Measurements from ENCODE around the gene PRPF19.
"Not testable (repeated sequence)": the region's sequence is repeated elsewhere in the genome, so short reads cannot be mapped to it uniquely, and the experiment has no call there.

PRPF19 gene

DNA sequence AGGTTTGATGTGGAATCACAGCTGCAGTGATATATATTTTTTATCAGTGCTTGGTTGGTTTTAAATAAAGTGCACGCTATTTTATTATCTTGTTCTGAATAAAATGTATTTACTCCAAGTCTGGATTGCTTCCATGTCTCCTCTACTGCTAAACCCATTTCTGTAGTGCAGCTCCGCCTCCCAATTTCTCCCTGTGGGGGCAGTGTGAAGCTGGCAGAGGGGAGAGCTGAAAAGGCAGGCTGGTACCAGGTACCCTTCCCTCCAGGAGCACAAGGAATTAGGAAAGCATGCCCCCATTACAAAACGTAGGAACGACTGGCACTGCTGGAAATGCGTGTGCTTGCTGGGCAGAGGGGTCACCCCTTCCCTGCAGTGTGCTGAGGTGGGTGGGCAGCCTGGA lies 16.9 kb upstream of the PRPF19 start:
- DNase-seq (ENCODE audit: low read depth), result no peak

DNA sequence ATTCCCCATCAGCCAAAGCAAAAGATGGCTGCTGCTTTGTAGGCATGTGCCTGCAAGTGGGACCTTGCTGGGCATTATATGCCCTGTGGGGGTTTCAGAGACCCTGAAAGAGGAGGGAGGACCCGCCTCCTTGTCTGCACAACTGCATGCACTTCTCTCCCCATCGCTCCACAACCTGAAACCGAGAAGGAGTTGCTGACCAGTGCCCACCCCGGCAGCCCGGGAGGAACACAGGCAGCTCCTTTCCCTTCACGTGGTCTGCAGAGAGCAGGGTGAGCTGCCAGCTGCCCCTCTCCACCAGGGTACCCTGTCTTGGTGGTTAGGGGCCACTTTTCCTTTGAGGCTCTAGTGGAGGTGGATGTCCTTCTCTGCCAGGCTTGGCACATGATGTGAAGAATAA lies 16.5 kb upstream of the PRPF19 start:
- no peak for DNase-seq (ENCODE audit: low read depth)

DNA sequence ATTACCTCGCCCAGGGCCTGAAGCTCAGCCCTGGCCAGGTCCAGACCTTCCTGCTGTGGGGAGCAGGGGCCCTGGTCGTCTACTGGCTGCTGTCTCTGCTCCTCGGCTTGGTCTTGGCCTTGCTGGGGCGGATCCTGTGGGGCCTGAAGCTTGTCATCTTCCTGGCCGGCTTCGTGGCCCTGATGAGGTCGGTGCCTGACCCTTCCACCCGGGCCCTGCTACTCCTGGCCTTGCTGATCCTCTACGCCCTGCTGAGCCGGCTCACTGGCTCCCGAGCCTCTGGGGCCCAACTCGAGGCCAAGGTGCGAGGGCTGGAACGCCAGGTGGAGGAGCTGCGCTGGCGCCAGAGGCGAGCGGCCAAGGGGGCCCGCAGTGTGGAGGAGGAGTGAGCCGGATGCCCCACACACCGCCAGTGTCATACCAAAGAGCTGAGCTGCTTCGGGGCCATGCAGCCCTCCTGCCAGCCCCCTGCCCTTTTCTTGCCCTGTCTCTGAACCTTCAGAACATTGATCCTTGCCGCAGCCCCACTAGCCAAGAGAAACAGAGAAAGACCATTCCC lies 15.5 kb upstream of the PRPF19 start:
- no peak for DNase-seq (ENCODE audit: low read depth)

DNA sequence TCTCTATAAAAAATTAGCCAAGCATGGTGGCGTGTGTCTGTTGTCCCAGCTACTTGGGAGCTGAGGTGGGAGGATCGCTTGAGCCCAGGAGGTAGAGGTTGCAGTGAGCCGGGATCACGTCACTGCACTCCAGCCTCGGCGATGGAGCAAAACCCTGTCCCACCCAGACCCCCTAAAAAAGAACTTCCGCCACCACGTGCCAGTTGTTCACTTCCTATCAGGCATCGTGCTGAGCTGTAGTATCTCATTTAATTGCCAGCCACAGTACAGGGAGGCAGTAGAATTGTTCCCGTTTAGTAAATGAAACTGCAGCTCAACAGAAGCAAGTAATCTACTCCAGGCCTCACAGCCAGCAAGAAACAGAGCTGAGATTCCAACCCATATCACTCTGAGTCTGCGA lies 14.9 kb upstream of the PRPF19 start:
- no peak for DNase-seq (ENCODE audit: low read depth)

DNA sequence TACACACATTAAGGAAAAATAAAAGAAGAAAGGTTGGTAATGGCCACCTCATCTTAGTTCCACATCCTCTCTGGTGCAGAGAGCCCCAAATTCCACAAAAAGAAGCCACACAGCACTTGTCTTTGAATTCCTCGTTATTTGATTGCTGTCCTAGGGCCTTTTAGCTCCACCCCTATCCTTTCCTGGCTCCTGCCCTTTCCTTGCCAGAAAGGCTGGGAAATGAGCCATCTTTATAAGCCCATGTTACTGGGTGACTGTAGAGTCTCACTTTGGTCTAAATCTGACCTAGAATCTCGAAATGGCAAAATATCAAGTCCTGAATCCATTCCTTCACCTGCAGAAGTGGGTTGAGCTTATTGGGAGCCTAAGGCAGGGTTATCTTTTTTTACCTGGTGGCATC lies 13.6 kb upstream of the PRPF19 start:
- no peak for DNase-seq (ENCODE audit: low read depth)

DNA sequence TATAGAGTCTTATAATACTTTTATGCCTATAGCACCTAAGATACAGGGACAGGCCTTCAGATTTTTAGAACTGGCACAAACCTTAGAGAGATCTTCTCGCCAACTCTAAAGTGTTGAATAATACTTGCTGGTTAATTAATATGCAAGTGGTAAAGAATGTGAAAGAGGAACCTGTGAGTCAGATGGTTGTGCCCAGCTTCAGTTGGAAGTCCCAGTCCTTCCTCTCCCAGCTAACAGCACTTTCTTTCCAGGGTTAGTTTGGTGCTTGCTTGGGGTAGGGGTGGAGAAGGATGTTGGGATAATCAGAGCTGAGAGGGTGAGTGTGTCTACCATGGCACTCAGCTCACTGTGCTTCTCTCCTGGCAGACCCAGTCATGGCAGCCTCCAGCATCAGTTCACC lies 12.9 kb upstream of the PRPF19 start:
- no peak for DNase-seq (ENCODE audit: low read depth)

DNA sequence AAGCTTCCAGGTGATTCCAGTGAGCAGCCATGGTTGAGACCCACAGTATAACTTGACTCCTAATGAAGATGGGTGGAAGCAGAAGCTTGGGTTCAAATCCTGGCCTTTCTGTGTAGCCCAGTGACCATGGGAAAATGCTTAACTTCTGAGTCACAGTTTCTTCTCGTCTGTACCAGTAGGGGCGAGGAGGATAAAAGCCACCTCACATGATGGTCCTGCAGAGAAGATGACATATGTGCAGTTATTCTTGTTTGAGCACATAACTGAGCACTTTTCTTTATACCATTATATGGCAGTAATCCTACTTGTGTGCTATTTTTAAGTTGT lies 12.5 kb upstream of the PRPF19 start:
- DNase-seq (ENCODE audit: low read depth), result no peak

DNA sequence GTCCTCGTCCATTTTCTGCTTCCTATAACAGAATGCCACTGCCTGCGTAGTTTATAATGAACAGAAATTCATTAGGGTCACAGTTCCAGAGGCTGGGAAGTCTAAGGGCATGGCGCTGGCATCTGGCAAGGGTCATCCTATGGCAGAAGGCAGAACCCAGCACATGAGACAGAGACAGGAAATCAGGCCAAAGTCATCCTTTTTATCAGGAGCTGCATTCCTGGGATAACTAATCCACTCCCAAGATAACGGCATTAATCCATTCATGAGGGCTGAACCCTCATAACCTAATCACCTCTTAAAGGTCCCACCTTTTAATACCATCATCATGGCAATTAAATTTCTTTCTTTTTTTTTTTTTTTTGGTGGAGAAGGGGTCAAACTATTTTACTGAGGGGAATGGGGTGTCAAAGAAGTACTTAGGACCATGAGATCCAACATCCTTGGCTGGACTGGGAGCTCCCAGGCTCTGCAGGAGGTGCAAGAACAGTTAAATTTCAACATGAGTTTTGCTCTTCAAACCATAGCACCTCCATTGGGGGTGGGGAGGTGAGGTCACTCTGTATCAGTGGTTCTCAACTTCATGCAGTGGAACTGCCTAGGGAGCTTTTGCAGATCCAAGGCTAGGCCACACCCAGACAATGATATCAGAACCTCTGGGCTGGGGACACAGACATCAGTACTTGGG lies 12.0 kb upstream of the PRPF19 start:
- no peak for DNase-seq (ENCODE audit: low read depth)

DNA sequence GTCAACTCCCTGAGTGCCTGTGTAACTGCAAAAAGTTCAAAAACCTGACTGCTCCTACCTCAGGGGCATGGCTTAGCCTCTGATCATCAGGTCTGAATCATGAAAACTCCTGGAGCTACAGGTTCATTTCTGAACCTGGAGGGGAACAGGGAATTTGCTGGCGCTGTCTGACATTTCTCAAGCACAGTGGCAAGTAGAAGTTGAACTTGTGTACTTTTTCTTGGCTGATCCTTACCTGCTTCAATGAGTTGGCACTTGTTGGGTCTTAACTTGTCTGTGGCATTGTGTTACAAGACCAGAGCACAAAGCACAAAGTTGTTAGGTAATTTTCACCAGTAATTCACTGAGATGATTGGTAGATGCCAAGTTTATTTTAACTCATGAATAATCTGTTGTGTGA lies 10.9 kb upstream of the PRPF19 start:
- no peak for DNase-seq (ENCODE audit: low read depth)

DNA sequence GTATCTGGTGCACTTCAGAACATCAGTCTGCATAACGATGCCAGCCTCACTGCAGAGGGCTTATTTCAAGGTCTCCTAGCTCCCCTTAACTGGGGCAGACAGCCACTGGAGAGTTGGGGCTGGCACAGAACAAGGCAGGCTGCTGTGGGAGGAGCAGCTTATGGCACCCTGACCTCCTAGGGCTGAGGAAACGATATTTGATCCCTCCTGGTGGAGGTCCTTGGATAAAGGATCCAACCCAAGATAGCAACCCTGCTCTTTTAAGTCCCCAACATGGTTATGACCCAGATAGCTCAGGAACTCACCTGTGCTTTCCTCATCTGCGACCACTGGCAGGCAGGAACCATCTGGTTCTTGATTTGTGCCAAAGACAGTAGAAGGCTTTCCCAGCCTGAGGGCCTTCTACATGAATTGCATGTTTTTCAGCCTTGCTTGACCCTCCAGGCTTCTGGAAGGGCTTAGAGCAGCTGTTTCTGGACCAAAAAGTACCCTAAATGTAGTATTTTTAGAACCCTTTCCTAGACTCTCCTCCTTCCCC lies 10.4 kb upstream of the PRPF19 start:
- DNase-seq (ENCODE audit: low read depth), result no peak

DNA sequence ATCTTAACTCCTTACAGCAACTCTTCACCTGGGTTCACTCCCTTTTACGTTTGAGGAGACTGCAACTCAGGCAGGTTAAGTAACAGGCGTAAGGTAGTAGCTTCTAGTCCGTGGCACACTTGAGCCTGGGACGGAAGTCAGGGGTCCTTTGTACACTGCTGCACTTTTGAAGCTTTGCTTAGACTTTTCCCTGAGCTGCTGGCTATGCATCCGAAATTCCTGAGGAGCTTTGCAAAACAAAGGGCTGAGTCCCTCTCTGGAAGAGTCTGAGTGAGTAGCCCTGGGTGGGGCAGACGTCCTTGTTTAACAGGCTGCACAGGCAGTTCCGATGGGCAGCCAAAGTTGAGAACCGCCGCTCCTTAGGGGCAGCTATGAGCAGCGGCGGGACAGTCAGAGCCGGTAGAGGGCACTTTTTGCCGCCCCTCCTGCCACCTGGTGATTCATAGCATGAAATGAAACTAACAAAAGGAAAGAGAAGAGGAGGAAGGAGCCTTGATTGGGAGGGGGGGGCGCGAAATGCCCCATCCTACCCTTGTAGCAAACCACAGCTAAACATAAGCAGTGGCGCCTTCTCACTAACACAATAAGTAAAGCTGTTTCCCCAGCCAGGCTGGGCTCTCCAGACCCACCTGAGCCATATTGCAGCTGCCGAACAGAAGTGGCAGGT lies 9.0 kb upstream of the PRPF19 start:
- no peak for DNase-seq (ENCODE audit: low read depth)

DNA sequence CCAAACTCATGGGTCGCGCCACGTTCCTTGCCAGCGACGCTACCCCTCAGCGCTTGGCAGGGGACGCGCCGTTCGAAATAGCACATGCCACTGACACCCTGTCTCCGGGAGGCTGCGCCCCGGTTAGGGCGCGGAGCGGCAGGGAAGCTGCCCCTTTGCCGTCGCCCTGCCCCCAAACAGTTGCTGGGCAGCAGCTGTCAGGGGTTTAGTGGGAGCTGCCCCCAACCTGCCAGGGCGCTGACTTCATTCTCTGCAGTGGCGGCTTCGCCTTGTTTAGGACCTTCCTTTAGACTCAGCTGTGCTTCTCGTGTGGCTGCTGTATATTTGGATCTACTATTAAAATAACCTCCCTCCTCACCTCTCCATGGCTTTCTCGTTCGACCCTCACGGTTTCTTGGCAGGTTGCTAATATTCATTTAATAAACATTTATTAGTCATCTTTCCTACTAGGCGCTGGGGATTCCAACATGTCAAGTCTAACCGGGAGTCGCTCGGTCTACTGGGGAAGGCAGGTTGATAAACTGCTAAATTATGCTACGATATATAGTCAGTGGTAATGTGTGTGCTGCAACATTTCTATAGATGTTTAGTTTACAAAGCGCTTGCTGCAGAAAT lies 8.4 kb upstream of the PRPF19 start:
- DNase-seq (ENCODE audit: low read depth), result no peak

DNA sequence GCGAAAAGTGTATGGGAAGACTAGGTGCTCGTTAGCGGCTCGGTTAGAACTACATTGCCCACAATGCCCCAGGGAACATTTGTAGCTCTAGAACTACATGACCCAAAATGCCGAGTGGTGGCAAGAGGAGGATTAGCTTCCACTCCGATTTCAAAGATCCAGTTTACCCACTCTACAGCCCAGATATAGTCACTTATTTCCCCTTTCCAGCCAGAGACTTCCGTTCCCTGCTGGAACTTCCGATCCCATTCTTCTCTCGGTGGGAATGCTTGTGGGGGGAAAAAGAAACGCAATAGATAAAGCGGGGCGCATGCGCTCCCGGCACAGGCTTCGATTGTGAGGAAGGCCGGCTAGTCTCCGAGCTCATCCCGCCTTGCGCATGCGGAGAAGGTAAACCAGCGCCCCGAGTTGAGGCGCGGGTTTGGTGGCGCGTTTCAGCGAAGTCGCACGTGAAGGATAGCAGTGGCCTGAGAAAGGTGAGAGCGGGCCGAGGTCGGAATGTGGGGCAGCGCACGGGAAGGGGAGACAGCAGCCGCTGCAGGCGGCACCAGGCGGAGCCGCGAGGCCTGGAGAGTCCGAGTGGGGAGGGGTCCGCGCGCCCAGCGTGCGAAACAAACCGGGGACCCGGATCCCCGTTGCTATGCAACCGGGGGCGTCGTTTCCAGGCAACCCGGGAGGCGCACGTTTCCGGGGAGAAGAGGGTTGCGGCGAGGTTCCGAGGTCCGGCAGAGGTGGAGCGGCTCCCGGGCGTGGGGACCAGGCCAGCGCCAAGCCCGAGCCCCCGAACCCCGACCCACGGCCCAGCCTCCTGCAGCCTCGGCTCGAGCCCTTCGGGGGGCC lies 7.6 kb upstream of the PRPF19 start, which contains the start of gene TMEM109:
Gene TMEM109 (plus strand): TSS at position 366 of the 840 bp plus-strand sequence. CDS start 5,536 bp downstream, outside the sequence.
- DNase-seq (ENCODE audit: low read depth), result peak; percentile 56

DNA sequence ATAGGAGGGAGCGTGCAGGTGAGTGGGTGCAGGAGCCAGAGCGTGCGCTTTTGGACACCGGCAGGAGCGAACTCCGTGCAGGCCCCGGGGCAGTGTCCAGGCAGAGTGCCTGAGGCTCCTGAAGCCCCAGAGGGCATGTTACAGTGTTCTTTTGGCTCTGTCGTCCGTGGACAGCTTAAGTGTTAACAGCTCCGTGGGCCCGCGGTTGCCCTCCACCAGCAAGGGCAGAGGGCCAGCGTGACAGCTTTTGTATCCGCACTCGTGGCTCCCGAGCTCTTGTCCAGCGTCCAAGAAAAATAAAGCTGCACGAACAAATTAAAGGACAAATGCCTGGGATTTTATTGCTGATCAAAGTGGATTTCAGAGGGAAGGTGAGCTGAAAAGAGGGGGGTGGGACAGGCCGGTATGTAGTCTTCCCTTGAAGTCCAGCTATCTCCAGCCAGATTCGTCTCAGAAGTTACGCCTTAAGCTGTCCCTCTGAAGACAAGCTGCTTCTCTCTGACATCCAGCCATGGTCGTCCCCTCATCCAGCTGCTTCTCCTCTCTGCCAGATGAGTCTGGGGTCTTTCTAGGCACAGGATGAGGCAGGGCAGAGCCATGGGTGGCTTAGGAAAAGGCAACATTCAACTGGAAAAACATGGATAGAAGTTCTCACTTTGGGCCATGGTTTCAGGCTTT lies 6.6 kb upstream of the PRPF19 start:
- DNase-seq (ENCODE audit: low read depth), result no peak

DNA sequence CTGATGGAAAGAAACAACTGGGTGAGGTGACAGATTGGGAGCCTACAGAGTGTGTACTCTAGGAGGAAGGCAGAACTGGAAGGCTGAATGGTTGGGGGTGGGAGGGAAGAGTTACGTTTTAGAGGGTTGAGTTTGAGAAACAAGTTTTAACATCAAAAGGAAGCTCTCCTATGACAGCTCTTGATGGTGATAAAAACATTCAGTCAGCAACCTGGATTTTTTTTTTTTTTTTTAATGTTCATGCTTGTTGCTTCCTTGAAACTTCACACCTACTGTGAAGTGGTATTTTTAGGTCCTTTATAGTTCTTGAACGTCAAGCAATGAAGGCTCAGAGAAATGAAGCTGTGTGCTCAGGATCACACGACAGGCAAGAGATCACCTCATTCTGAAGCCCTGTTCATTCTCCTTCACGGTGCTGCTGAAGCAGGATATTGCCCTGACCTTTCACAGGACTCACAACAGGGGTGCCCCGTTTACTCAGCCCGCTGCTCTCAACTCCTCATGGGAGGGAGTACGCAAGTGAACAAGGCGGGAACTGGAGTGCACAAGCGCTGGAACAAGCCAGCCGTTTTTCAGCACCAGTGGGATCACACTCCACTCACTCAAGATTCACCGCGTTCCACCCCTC lies 6.0 kb upstream of the PRPF19 start:
- DNase-seq (ENCODE audit: low read depth), result no peak

DNA sequence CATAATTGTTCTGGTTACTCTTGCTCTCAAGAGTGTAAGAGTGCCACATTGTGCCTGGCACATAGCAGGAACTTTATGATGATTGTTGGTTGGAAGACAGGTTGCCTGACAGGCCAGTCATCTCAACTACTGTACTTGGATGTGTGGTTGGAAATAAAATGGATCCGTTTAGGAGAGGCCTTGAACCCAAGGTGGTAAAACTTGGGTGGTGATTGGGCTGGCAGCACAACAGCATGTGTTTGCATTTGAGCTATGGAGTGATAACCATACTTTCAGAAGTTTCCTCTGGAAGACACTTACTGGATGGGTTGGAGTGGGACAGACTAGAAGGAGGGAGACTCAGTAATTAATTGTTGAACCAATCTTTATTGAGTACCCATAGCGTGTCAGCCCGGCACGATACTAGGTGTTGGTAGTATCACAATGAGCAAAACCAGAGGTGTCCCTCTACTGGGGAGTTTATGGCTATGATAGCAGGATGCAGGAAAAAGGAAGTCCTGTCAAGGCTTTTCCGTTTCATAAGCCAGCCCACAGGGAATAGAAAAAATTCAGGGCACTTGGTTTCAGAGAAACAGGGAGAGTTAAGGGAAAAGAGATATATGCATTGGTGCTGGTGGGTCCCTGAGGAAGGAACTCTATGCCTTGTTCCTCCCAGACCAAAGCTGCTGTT lies 4.5 kb upstream of the PRPF19 start:
- no peak for DNase-seq (ENCODE audit: low read depth)

DNA sequence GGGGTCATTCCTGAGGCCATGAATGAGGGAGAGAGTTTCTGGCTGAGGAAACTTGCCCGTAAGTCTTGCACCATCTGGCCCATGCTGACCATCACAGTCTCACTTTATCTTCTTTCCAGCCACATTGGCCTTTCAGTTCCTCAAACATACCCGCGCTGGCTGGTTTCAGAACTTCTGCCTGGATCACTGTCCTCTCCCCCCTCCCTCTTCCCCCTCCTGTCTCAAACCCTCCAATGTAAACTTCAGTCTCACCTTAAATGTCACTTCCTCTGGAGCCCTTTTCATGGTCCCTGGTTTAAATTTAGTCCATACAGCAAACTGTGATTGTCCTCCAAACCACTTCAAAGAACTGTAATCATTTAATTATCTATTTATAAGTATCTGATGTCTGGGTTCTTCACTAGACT lies 3.9 kb upstream of the PRPF19 start:
- DNase-seq (ENCODE audit: low read depth), result no peak

DNA sequence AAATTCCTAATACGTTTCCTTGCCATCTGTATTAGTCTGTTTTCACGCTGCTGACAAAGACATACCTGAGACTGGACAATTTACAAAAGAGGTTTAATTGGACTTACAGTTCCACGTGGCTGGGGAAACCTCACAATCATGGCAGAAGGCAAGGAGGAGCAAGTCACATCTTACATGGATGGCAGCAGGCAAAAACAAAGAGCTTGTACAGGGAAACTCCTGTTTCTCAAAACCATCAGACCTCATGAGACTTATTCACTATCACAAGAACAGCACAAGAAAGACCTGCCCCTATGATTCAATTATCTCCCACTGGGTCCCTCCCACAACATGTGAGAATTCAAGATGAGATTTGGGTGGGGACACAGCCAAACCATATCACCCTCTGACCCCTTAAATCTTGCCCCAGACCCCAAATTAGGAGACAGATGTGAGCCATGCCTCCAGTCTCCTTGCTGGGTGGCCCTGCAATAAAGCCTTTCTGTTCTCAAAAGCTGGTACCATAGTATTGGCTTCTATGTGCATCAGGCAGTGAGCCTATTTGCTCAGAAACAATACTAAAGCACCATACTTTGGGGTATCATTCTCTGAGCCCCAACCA lies 3.4 kb upstream of the PRPF19 start:
- DNase-seq (ENCODE audit: low read depth), result not testable (repeated sequence)

DNA sequence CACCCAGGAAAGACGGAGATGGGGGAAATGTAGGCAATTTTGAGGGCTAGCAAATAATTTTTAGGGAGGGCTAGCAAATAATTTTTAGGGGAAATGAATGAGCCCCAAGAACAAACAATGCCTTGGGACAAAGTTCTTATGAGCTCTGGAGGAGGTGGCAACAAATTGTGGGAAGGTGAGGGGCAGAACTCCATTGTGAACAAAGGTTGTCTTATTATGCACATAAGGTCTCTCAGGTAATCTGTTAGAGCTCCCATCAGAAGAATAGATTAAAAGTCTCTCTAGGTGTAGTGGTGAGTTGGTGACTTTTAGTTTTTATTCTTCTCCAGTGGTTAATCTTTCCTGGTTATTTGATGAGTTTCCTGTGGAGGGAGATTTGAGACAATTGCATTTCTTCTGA lies 2.4 kb upstream of the PRPF19 start:
- DNase-seq (ENCODE audit: low read depth), result no peak

DNA sequence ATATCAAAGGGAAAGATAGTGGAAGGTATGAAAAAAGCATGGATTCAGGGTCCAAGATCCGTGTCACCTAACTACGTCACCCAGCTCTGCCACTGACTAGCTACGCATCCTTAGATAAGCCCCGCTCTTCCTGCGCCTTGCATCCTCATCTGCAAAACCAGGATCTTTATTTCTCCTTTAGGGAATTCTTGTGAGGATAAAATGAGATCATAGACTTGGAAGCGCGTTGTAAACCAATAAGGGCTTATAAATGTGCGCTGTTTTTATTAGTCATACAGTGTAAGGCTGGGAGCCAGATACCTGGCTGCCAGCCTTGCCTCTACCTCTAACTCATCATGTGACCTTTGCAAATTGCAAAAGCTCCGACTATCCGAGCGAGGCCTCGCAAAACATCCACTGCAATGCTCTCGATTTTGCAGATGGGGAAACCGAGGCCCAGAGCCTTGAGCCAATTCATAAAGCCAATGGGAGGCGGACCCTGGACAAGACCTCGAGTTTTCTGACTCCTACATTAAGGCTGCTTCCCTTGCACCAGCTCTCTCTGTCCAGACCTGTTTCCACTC lies 753 bp downstream of the PRPF19 start:
- no peak for DNase-seq (ENCODE audit: low read depth)

Measured in non-pigmented ciliary epithelial cell (primary cell).